ENCODE results near the gene ADAMTS17. TPM values are rescaled to one million over a fixed set of nuclear protein-coding genes. Genes with fewer than 3 reads are reported as not detected.

ADAMTS17 gene
- total RNA-seq, 4 donors from 2014 or later = 6.0 to 17.6 (median 8.2) TPM

DNA sequence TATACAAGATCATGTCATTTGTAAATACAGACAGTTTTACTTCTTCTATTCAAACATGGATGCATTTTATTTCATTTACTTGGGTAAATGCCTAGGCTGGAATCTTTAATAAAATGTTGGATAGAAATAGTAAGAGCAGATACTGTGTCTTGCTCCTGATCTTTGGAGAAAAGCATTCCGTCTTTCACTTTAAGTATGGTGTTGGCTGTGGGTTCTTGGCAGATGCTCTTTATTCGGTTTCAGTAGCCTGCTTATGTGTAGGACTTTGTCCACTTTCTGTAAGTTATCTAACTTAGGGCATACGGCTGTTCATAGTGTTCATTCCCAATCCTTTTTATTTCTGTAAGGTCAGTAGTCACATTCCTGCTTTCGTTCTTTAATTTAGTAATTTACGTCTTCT lies 303.0 kb downstream of the ADAMTS17 start:
- in situ Hi-C loops (cut with MboI; ENCODE audit: low pct_ligation_motif_present in 1 of 4, low pct_unique_long_range_greater_than_20kb in 1 of 4, low sequenced_read_pairs in 3 of 4) = no loop called here
- Histone ChIP-seq H3K4me1 (peaks cover 0 to 7% (median 0%) of the 10 kb centered on the region in 4 donors), H3K27me3 (no peaks in the 10 kb centered on the region), H3K27ac (no peak overlapping the region), H3K9me3 (no peaks in the 10 kb centered on the region), H3K4me3 (no peak overlapping the region), H3K36me3 (no peaks in the 10 kb centered on the region)
- 63 to 80% methylated on average over 5 of the region's 5 CpGs for WGBS, 2 donors (ENCODE audit: low coverage in 1 of 2)
- TF ChIP-seq POLR2AphosphoS5 (IDR thresholded peaks at IDR 0.05) (no peak), POLR2A (IDR thresholded peaks at IDR 0.05) (no peak), EP300 (IDR thresholded peaks at IDR 0.05; ENCODE audit: low read depth) (no peak)
- TF ChIP-seq, protein P1, sequence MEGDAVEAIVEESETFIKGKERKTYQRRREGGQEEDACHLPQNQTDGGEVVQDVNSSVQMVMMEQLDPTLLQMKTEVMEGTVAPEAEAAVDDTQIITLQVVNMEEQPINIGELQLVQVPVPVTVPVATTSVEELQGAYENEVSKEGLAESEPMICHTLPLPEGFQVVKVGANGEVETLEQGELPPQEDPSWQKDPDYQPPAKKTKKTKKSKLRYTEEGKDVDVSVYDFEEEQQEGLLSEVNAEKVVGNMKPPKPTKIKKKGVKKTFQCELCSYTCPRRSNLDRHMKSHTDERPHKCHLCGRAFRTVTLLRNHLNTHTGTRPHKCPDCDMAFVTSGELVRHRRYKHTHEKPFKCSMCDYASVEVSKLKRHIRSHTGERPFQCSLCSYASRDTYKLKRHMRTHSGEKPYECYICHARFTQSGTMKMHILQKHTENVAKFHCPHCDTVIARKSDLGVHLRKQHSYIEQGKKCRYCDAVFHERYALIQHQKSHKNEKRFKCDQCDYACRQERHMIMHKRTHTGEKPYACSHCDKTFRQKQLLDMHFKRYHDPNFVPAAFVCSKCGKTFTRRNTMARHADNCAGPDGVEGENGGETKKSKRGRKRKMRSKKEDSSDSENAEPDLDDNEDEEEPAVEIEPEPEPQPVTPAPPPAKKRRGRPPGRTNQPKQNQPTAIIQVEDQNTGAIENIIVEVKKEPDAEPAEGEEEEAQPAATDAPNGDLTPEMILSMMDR (IDR thresholded peaks at IDR 0.05) = no peak
- intact Hi-C loops (cut with DNase I; ENCODE audit: low total_unique reads) = no loop called here
- no peak for DNase-seq

DNA sequence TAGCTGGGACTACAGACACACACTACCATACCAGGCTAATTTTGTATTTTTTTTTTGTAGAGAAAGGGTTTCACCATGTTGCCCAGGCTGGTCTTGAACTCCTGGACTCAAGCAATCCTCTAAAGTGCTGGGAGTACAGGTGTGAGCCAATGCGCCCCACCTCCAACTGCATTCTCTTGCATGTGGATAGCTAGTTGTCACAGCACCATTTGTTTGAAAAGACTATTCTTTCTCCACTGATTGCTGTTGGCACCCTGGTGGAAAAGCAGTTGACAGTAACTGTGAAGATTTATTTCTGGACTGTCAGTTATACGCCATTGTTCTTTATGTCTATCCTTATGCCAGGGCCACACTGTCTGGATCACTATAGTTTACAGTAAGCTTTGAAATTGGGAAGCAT lies 303.9 kb downstream of the ADAMTS17 start:
- intact Hi-C loops (cut with DNase I; ENCODE audit: low total_unique reads) (no loop called here), in situ Hi-C loops (cut with MboI; ENCODE audit: low pct_ligation_motif_present in 1 of 4, low pct_unique_long_range_greater_than_20kb in 1 of 4, low sequenced_read_pairs in 3 of 4) (no loop called here)
- TF ChIP-seq POLR2A (IDR thresholded peaks at IDR 0.05) = no peak
- no peak for TF ChIP-seq POLR2AphosphoS5 (IDR thresholded peaks at IDR 0.05)
- TF ChIP-seq EP300 (IDR thresholded peaks at IDR 0.05; ENCODE audit: low read depth) = no peak
- TF ChIP-seq, protein P1 (IDR thresholded peaks at IDR 0.05) = no peak
- H3K36me3 ChIP-seq = no peaks in the 10 kb centered on the region
- no peak for DNase-seq
- no peaks in the 10 kb centered on the region for H3K27me3 ChIP-seq
- H3K4me3 ChIP-seq = no peak overlapping the region
- peaks cover 0 to under 1% (median 0%) of the 10 kb centered on the region in 4 donors for H3K4me1 ChIP-seq
- no peaks in the 10 kb centered on the region for H3K9me3 ChIP-seq
- H3K27ac ChIP-seq = no peak overlapping the region
- 93 to 100% methylated on average over 1 to 2 of the region's 2 CpGs for WGBS, 2 donors (ENCODE audit: low coverage in 1 of 2)

DNA sequence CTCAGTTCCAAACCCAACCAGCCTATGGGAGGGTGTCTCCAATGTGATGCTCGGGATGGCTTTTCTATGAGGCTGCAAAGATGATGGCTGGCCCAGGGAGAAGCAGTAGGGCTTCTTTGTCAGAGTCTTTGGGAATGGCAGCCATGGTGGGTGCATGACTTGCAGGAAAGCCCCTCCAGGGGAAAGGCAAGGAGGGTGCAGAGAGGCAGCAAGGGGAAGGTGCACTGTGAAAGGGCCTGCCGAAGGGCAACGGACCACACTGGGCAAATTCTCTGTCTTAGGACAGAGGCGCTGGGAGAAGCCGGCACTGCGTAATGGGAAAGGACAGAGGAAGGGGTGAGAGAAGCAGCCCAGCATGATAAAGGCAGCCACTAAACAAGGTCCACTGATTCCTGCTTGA lies 305.8 kb downstream of the ADAMTS17 start:
- Histone ChIP-seq H3K27ac (no peak overlapping the region), H3K27me3 (no peaks in the 10 kb centered on the region), H3K9me3 (no peaks in the 10 kb centered on the region), H3K4me1 (no peaks in the 10 kb centered on the region), H3K36me3 (no peaks in the 10 kb centered on the region), H3K4me3 (no peak overlapping the region)
- no peak for TF ChIP-seq POLR2AphosphoS5 (IDR thresholded peaks at IDR 0.05)
- TF ChIP-seq, protein P1 (IDR thresholded peaks at IDR 0.05) = no peak
- 94 to 96% methylated on average over 5 to 6 of the region's 6 CpGs for WGBS, 2 donors (ENCODE audit: low coverage in 1 of 2)
- DNase-seq = no peak
- intact Hi-C loops (cut with DNase I; ENCODE audit: low total_unique reads) (no loop called here), in situ Hi-C loops (cut with MboI; ENCODE audit: low pct_ligation_motif_present in 1 of 4, low pct_unique_long_range_greater_than_20kb in 1 of 4, low sequenced_read_pairs in 3 of 4) (no loop called here)

DNA sequence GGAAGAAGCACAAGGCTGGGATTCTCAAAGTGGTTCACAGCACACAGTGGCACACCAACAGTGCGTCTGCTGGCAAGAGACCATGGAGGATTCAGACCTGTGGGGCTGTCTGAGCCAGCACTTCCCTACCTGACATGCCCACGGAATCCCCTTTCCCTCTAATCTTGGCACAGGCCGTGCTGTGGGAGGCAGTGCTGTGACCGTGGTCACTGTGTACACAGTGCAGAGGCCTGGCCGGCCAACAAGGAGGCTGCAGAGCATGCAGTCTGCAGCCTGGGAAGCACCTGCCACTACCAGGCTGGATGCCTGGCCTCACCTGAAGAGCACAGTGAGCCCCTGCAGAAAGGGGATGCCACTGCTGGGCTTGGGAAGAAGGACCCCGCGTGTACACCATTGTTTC lies 307.6 kb downstream of the ADAMTS17 start:
- intact Hi-C loops (cut with DNase I; ENCODE audit: low total_unique reads) (no loop called here), in situ Hi-C loops (cut with MboI; ENCODE audit: low pct_ligation_motif_present in 1 of 4, low pct_unique_long_range_greater_than_20kb in 1 of 4, low sequenced_read_pairs in 3 of 4) (no loop called here)
- Histone ChIP-seq H3K9me3 (no peaks in the 10 kb centered on the region), H3K4me3 (no peak overlapping the region), H3K27ac (no peak overlapping the region), H3K4me1 (no peaks in the 10 kb centered on the region), H3K36me3 (no peaks in the 10 kb centered on the region), H3K27me3 (no peaks in the 10 kb centered on the region)
- 88% methylated on average over 7 of the region's 7 CpGs; no CpG with 5 or more reads in 1 of the 2 donors for WGBS, 2 donors (ENCODE audit: low coverage in 1 of 2)
- DNase-seq = no peak
- TF ChIP-seq EP300 (IDR thresholded peaks at IDR 0.05; ENCODE audit: low read depth) (no peak), POLR2AphosphoS5 (IDR thresholded peaks at IDR 0.05) (no peak), POLR2A (IDR thresholded peaks at IDR 0.05) (no peak)
- TF ChIP-seq, protein P1 (IDR thresholded peaks at IDR 0.05) = no peak
